ENCODE measurements around the gene FXYD6. TPM values are rescaled to one million over a fixed set of nuclear protein-coding genes. Genes with fewer than 3 reads are reported as not detected.
A peak's percentile ranks its signal among the peaks of the same experiment; 100 is the strongest.

The FXYD6 gene
- total RNA-seq, 2 experiments from 2014 or later = not detected

GRCh38 chr11:117823946-117824420 is 52.5 kb downstream of the FXYD6 start:
- peak overlapping the region; percentile 26 for H3K27ac Mint-ChIP-seq
- no peak for DNase-seq
- no peaks in the 10 kb centered on the region for H3K27me3 Mint-ChIP-seq
- H3K4me1 Mint-ChIP-seq = peaks cover 49% of the 10 kb centered on the region
- ChIA-PET CTCF (interaction anchor here (1.1 to 10.3 kb wide), 8 partner anchors 8 to 348 kb away, joined by 3 to 189 read pairs (median 13); no protein-coding TSS in a partner anchor), POLR2A (interaction anchor here (0.9 to 2.7 kb wide), 5 partner anchors 9 to 229 kb away, joined by 3 to 9 read pairs (median 4); no protein-coding TSS in a partner anchor)
- no peaks in the 10 kb centered on the region for H3K9me3 Mint-ChIP-seq
- no peak overlapping the region for H3K4me3 Mint-ChIP-seq
- H3K36me3 Mint-ChIP-seq (ENCODE audit: low read depth) = no peaks in the 10 kb centered on the region

- POLR2A ChIA-PET = interaction anchor here (0.9 to 1.2 kb wide), 5 partner anchors 12 to 230 kb away, joined by 3 to 6 read pairs (median 3); no protein-coding TSS in a partner anchor
- Mint-ChIP-seq H3K9me3 (no peaks in the 10 kb centered on the region), H3K27me3 (no peaks in the 10 kb centered on the region), H3K4me3 (no peak overlapping the region), H3K4me1 (peaks cover 49% of the 10 kb centered on the region), H3K27ac (no peak overlapping the region), H3K36me3 (ENCODE audit: low read depth) (no peaks in the 10 kb centered on the region)
- CTCF ChIA-PET = interaction anchor here (0.9 to 10.3 kb wide), 12 partner anchors 8 to 348 kb away, joined by 3 to 189 read pairs (median 5); no protein-coding TSS in a partner anchor
- DNase-seq = no peak
These were observed 53.0 kb downstream of the FXYD6 start for GRCh38 chr11:117823294-117823945.

- POLR2A ChIA-PET = interaction anchor here (0.7 to 1.0 kb wide), 4 partner anchors 11 to 240 kb away, joined by 3 to 6 read pairs (median 3); no protein-coding TSS in a partner anchor
These were observed 54.1 kb downstream of the FXYD6 start for GRCh38 chr11:117822074-117823033.

GRCh38 chr11:117821431-117821830 is 55.0 kb downstream of the FXYD6 start:
- Mint-ChIP-seq H3K36me3 (ENCODE audit: low read depth) (no peaks in the 10 kb centered on the region), H3K27ac (no peak overlapping the region), H3K9me3 (no peaks in the 10 kb centered on the region), H3K4me3 (no peak overlapping the region), H3K4me1 (peaks cover 55% of the 10 kb centered on the region), H3K27me3 (no peaks in the 10 kb centered on the region)
- POLR2A ChIA-PET = interaction anchor here (1.6 kb wide), 1 partner anchor 232 kb away, joined by 7 read pairs; no protein-coding TSS in a partner anchor
- DNase-seq = no peak
- CTCF ChIA-PET = interaction anchor here (0.7 to 10.3 kb wide), 7 partner anchors 14 to 232 kb away, joined by 3 to 189 read pairs (median 4); no protein-coding TSS in a partner anchor

More at GRCh38 chr11:117822074-117823033, 54.1 kb downstream of the FXYD6 start:
- CTCF ChIA-PET = interaction anchor here (1.0 to 10.3 kb wide), 11 partner anchors 15 to 231 kb away, joined by 3 to 189 read pairs (median 4); no protein-coding TSS in a partner anchor
- Mint-ChIP-seq H3K36me3 (ENCODE audit: low read depth) (no peaks in the 10 kb centered on the region), H3K4me3 (no peak overlapping the region), H3K9me3 (no peaks in the 10 kb centered on the region), H3K4me1 (peaks cover 50% of the 10 kb centered on the region), H3K27ac (no peak overlapping the region), H3K27me3 (no peaks in the 10 kb centered on the region)
- DNase-seq = peak; percentile 61

- no peak for DNase-seq
- no peaks in the 10 kb centered on the region for H3K9me3 Mint-ChIP-seq
- no peak overlapping the region for H3K4me3 Mint-ChIP-seq
- peaks cover 64% of the 10 kb centered on the region for H3K4me1 Mint-ChIP-seq
- H3K27ac Mint-ChIP-seq = no peak overlapping the region
- no peaks in the 10 kb centered on the region for H3K36me3 Mint-ChIP-seq (ENCODE audit: low read depth)
- H3K27me3 Mint-ChIP-seq = no peaks in the 10 kb centered on the region
- ChIA-PET CTCF (interaction anchor here (0.6 to 10.3 kb wide), 4 partner anchors 12 to 233 kb away, joined by 3 to 189 read pairs (median 71); no protein-coding TSS in a partner anchor), POLR2A (interaction anchor here (1.6 kb wide), 1 partner anchor 233 kb away, joined by 7 read pairs; no protein-coding TSS in a partner anchor)
These were observed 55.9 kb downstream of the FXYD6 start for GRCh38 chr11:117820516-117820915.

GRCh38 chr11:117820071-117820470 is 56.4 kb downstream of the FXYD6 start:
- DNase-seq = no peak
- ChIA-PET POLR2A (interaction anchor here (1.6 kb wide), 1 partner anchor 233 kb away, joined by 7 read pairs; no protein-coding TSS in a partner anchor), CTCF (interaction anchor here (8.0 to 10.3 kb wide), 2 partner anchors 13 to 233 kb away, joined by 96 to 189 read pairs; no protein-coding TSS in a partner anchor)
- no peaks in the 10 kb centered on the region for H3K36me3 Mint-ChIP-seq (ENCODE audit: low read depth)
- H3K27ac Mint-ChIP-seq = no peak overlapping the region
- H3K4me3 Mint-ChIP-seq = no peak overlapping the region
- H3K27me3 Mint-ChIP-seq = no peaks in the 10 kb centered on the region
- H3K9me3 Mint-ChIP-seq = no peaks in the 10 kb centered on the region
- H3K4me1 Mint-ChIP-seq = peaks cover 68% of the 10 kb centered on the region

- no peak overlapping the region for H3K4me3 Mint-ChIP-seq
- H3K36me3 Mint-ChIP-seq (ENCODE audit: low read depth) = no peaks in the 10 kb centered on the region
- H3K4me1 Mint-ChIP-seq = peaks cover 69% of the 10 kb centered on the region
- no peaks in the 10 kb centered on the region for H3K27me3 Mint-ChIP-seq
- peak overlapping the region; percentile 35 for H3K27ac Mint-ChIP-seq
- no peaks in the 10 kb centered on the region for H3K9me3 Mint-ChIP-seq
- POLR2A ChIA-PET = interaction anchor here (1.6 to 2.7 kb wide), 2 partner anchors 9 to 234 kb away, joined by 7 to 13 read pairs; no protein-coding TSS in a partner anchor
- no peak for DNase-seq
- CTCF ChIA-PET = interaction anchor here (5.0 to 10.3 kb wide), 4 partner anchors 12 to 393 kb away, joined by 35 to 189 read pairs (median 116); no protein-coding TSS in a partner anchor
These were observed 57.1 kb downstream of the FXYD6 start for GRCh38 chr11:117819096-117820040.

GRCh38 chr11:117818041-117818873 is 58.2 kb downstream of the FXYD6 start:
- Mint-ChIP-seq H3K36me3 (ENCODE audit: low read depth) (no peaks in the 10 kb centered on the region), H3K4me3 (no peak overlapping the region), H3K9me3 (no peaks in the 10 kb centered on the region), H3K4me1 (peaks cover 68% of the 10 kb centered on the region), H3K27ac (peak overlapping the region; percentile 73), H3K27me3 (no peaks in the 10 kb centered on the region)
- CTCF ChIA-PET = interaction anchor here (0.7 to 10.3 kb wide), 23 partner anchors 10 to 642 kb away, joined by 3 to 189 read pairs (median 4); no protein-coding TSS in a partner anchor
- peak; percentile 58 for DNase-seq
- POLR2A ChIA-PET = interaction anchor here (1.4 to 4.4 kb wide), 5 partner anchors 10 to 234 kb away, joined by 6 to 32 read pairs (median 13); partner anchors contain the start of gene IL10RA

- ChIA-PET POLR2A (interaction anchor here (0.8 to 4.4 kb wide), 6 partner anchors 9 to 235 kb away, joined by 3 to 32 read pairs (median 10); partner anchors contain the start of gene IL10RA), CTCF (interaction anchor here (0.9 to 10.3 kb wide), 28 partner anchors 7 to 643 kb away, joined by 3 to 189 read pairs (median 4); partner anchors contain the start of gene FXYD2)
- Mint-ChIP-seq H3K27me3 (no peaks in the 10 kb centered on the region), H3K27ac (peak overlapping the region; percentile 73), H3K36me3 (ENCODE audit: low read depth) (no peaks in the 10 kb centered on the region), H3K9me3 (no peaks in the 10 kb centered on the region), H3K4me3 (no peak overlapping the region), H3K4me1 (peaks cover 65% of the 10 kb centered on the region)
- peak; percentile 89 for DNase-seq
These were observed 59.0 kb downstream of the FXYD6 start for GRCh38 chr11:117817368-117818040.

- DNase-seq = no peak
- Mint-ChIP-seq H3K4me3 (no peak overlapping the region), H3K4me1 (peaks cover 61% of the 10 kb centered on the region), H3K27ac (peak overlapping the region; percentile 87), H3K9me3 (no peaks in the 10 kb centered on the region), H3K27me3 (no peaks in the 10 kb centered on the region), H3K36me3 (ENCODE audit: low read depth) (no peaks in the 10 kb centered on the region)
- POLR2A ChIA-PET = interaction anchor here (0.8 to 4.4 kb wide), 7 partner anchors 9 to 236 kb away, joined by 3 to 32 read pairs (median 7); partner anchors contain the start of gene IL10RA
- CTCF ChIA-PET = interaction anchor here (0.6 to 10.3 kb wide), 24 partner anchors 8 to 395 kb away, joined by 3 to 189 read pairs (median 6); partner anchors contain the start of gene FXYD2
These were observed 59.6 kb downstream of the FXYD6 start for GRCh38 chr11:117816846-117817367.

All from activated CD4-positive, alpha-beta memory T cell treated with anti-CD3 and anti-CD28 coated beads, Interleukin-2, amount 10 ng/mL, durations not matched to agents 7 days and 5 days (primary cell).